Naive thymus-derived CD8-positive, alpha-beta T cell (primary cell): Measurements from ENCODE around the gene C22orf15. TPM values are rescaled to one million over a fixed set of nuclear protein-coding genes. Genes with fewer than 3 reads are reported as not detected.

Source experiments
- ATAC-seq, 2 donors: fragments of 150-1000 bp; cut with Tn5 transposase in 1 of 2; sonication (Bioruptor Pico), chemical (Tn5 transposase) in 1 of 2; 1 replicate in 1 of 2; 2 replicates in 1 of 2; pipeline ENCODE4 v1.10.0; 2021; ENCODE audit warnings: mild to moderate bottlenecking in 2 of 2, moderate library complexity in 2 of 2
- POLR2A ChIA-PET: fragments of 350-600 bp; sonication (Branson Sonifier 250); formaldehyde crosslinking; loops from one replicate; lab custom pipeline; 2021; ENCODE audit warnings: antibody characterized with exemption; lab: Charles Lee
- DNase-seq, 10 donors: peaks; one replicate each; pipeline versions ENCODE4 v3.0.0 to v3.0.0-alpha.2; 2020 to 2022
- H3K27ac Mint-ChIP-seq, 10 donors: one replicate each; pipeline ENCODE4 v1.8.0; 2020 to 2022; ENCODE audit warnings: mild to moderate bottlenecking in 10 of 10, mixed read lengths in 10 of 10, moderate library complexity in 4 of 10, inconsistent platforms in 1 of 10
- H3K27me3 Mint-ChIP-seq, 5 donors: one replicate each; pipeline ENCODE4 v1.8.0; 2021 to 2022; ENCODE audit warnings: mixed read lengths in 5 of 5
- H3K36me3 Mint-ChIP-seq, 3 donors: one replicate each; pipeline ENCODE4 v1.8.0; 2020 to 2022; ENCODE audit warnings: mixed read lengths in 3 of 3, mild to moderate bottlenecking in 2 of 3, inconsistent platforms in 1 of 3
- H3K4me1 Mint-ChIP-seq, 4 donors: one replicate each; pipeline ENCODE4 v1.8.0; 2021 to 2022; ENCODE audit warnings: mixed read lengths in 4 of 4
- H3K4me3 Mint-ChIP-seq, 10 donors: one replicate each; pipeline ENCODE4 v1.8.0; 2020 to 2022; ENCODE audit warnings: mild to moderate bottlenecking in 10 of 10, mixed read lengths in 10 of 10, moderate library complexity in 6 of 10, inconsistent platforms in 1 of 10
- H3K9me3 Mint-ChIP-seq, 9 donors: one replicate each; pipeline ENCODE4 v1.8.0; 2020 to 2022; ENCODE audit warnings: mixed read lengths in 9 of 9, mild to moderate bottlenecking in 3 of 9, inconsistent platforms in 1 of 9, moderate library complexity in 1 of 9
- polyA plus RNA-seq, 3 donors: library from polyadenylated mRNA; unstranded; fragments of 300-500 nt; fragmentation: Illumina TruSeq; gene quantifications; one replicate each; pipeline ENCODE4 v1.2.3, GENCODE V29; 2021
- total RNA-seq, 8 experiments: library from RNA in 2 of 8; stranded (reverse) in 2 of 8; gene quantifications; one replicate each; pipeline ENCODE4 v1.2.3 and lab custom pipeline; 2021 to 2026

The C22orf15 gene
- total RNA-seq, result 1 to 10 TPM; 4.1 to 5.4 TPM
- polyA plus RNA-seq, result 1 to 10 TPM in 1 of 3 donors, under 1 TPM in 2; 0.42 to 1.7 (median 0.81) TPM
- total RNA-seq (lab: John Stamatoyannopoulos, UW), result 0.42 to 3.6 (median 1.4) reads per million in 6 experiments

GRCh38 chr22:23762842-23763578 is at the start of gene C22orf15:
Gene C22orf15 (plus strand): TSS chr22:23762990. CDS start chr22:23763307, 317 bp downstream.
- Mint-ChIP-seq H3K4me1 (peaks cover 18 to 52% (median 50%) of the 10 kb centered on the region in 4 donors), H3K36me3 (peaks cover 0 to 2% (median 0%) of the 10 kb centered on the region in 3 donors), H3K27ac (peak within 1 kb of the TSS; percentile 86 to 95 (median 92)), H3K4me3 (peak within 1 kb of the TSS; percentile 75 to 89 (median 84)), H3K9me3 (no peaks in the 10 kb centered on the region), H3K27me3 (no peaks in the 10 kb centered on the region)
- DNase-seq (peak in 6 of 10 donors; percentile 13 to 63 (median 36)), ATAC-seq (peak; percentile 42 to 51)
- POLR2A ChIA-PET, result interaction anchor here (0.6 to 8.2 kb wide), 9 partner anchors 9 to 151 kb away, joined by 4 to 65 read pairs (median 6); partner anchors contain the start of genes MIF, MMP11, SLC2A11 and SMARCB1

GRCh38 chr22:23713696-23714595 is 48.8 kb upstream of the C22orf15 start:
- Mint-ChIP-seq H3K9me3 (no peaks in the 10 kb centered on the region), H3K4me3 (peak overlapping the region; percentile 6 to 77 (median 29)), H3K27me3 (no peaks in the 10 kb centered on the region), H3K36me3 (peaks cover 2 to 53% (median 12%) of the 10 kb centered on the region in 3 donors), H3K27ac (peak overlapping the region in 8 of 10 donors; percentile 56 to 89 (median 62)), H3K4me1 (peaks cover 17 to 48% (median 31%) of the 10 kb centered on the region in 4 donors)
- DNase-seq, result no peak
- POLR2A ChIA-PET, result interaction anchor here (1.0 kb wide), 1 partner anchor 18 kb away, joined by 5 read pairs; no protein-coding TSS in a partner anchor
- ATAC-seq, result no peak

GRCh38 chr22:23714596-23715578 is 47.9 kb upstream of the C22orf15 start:
- Mint-ChIP-seq H3K27me3 (no peaks in the 10 kb centered on the region), H3K4me3 (peak overlapping the region; percentile 75 to 91 (median 80)), H3K9me3 (no peaks in the 10 kb centered on the region), H3K27ac (peak overlapping the region; percentile 63 to 89 (median 82)), H3K36me3 (peaks cover 0 to 43% (median 9%) of the 10 kb centered on the region in 3 donors), H3K4me1 (peaks cover 16 to 46% (median 31%) of the 10 kb centered on the region in 4 donors)
- DNase-seq (no peak), ATAC-seq (no peak)
- POLR2A ChIA-PET, result interaction anchor here (0.7 to 3.3 kb wide), 2 partner anchors 18 to 19 kb away, joined by 3 to 34 read pairs; no protein-coding TSS in a partner anchor

- POLR2A ChIA-PET, result interaction anchor here (0.6 to 3.3 kb wide), 8 partner anchors 17 to 845 kb away, joined by 3 to 34 read pairs (median 6); partner anchors contain the start of genes SLC2A11 and ZNF70
- peaks cover 0 to 33% (median 8%) of the 10 kb centered on the region in 3 donors for H3K36me3 Mint-ChIP-seq
- DNase-seq (no peak), ATAC-seq (no peak)
- peak overlapping the region; percentile 75 to 91 (median 80) for H3K4me3 Mint-ChIP-seq
- peaks cover 13 to 37% (median 30%) of the 10 kb centered on the region in 4 donors for H3K4me1 Mint-ChIP-seq
- H3K27me3 Mint-ChIP-seq, result no peaks in the 10 kb centered on the region
- no peaks in the 10 kb centered on the region for H3K9me3 Mint-ChIP-seq
- H3K27ac Mint-ChIP-seq, result peak overlapping the region; percentile 25 to 84 (median 82)
Measured at GRCh38 chr22:23715806-23716375, 46.9 kb upstream of the C22orf15 start.

- H3K4me3 Mint-ChIP-seq, result peak overlapping the region; percentile 75 to 91 (median 80)
- DNase-seq, result peak; percentile 74 to 90 (median 81)
- peak overlapping the region; percentile 71 to 94 (median 92) for H3K27ac Mint-ChIP-seq
- peaks cover 12 to 32% (median 26%) of the 10 kb centered on the region in 4 donors for H3K4me1 Mint-ChIP-seq
- POLR2A ChIA-PET, result interaction anchor here (0.6 to 3.3 kb wide), 14 partner anchors 18 to 192 kb away, joined by 3 to 34 read pairs (median 6); partner anchors contain the start of genes CHCHD10, SLC2A11 and ZNF70
- H3K27me3 Mint-ChIP-seq, result no peaks in the 10 kb centered on the region
- peaks cover 0 to 21% (median 4%) of the 10 kb centered on the region in 3 donors for H3K36me3 Mint-ChIP-seq
- ATAC-seq, result peak; percentile 96
- H3K9me3 Mint-ChIP-seq, result no peaks in the 10 kb centered on the region
Measured at GRCh38 chr22:23716811-23717801, 45.7 kb upstream of the C22orf15 start.

GRCh38 chr22:23718371-23719165 is 44.2 kb upstream of the C22orf15 start:
- Mint-ChIP-seq H3K4me3 (peak overlapping the region in 7 of 10 donors; percentile 6 to 56 (median 50)), H3K27me3 (no peaks in the 10 kb centered on the region), H3K4me1 (peaks cover 12 to 30% (median 26%) of the 10 kb centered on the region in 4 donors), H3K27ac (peak overlapping the region in 4 of 10 donors; percentile 19 to 79 (median 28)), H3K9me3 (no peaks in the 10 kb centered on the region), H3K36me3 (peaks cover 0 to 9% (median 4%) of the 10 kb centered on the region in 3 donors)
- ATAC-seq (no peak), DNase-seq (no peak)
- POLR2A ChIA-PET, result interaction anchor here (3.3 kb wide), 1 partner anchor 22 kb away, joined by 34 read pairs; no protein-coding TSS in a partner anchor

- no peak overlapping the region for H3K27ac Mint-ChIP-seq
- DNase-seq (no peak), ATAC-seq (no peak)
- H3K9me3 Mint-ChIP-seq, result no peaks in the 10 kb centered on the region
- no peaks in the 10 kb centered on the region for H3K36me3 Mint-ChIP-seq
- POLR2A ChIA-PET, result interaction anchor here (0.6 kb wide), 2 partner anchors 600 to 1347 kb away, joined by 5 to 6 read pairs; no protein-coding TSS in a partner anchor
- peak overlapping the region in 1 of 10 donors; percentile 45 for H3K4me3 Mint-ChIP-seq
- H3K27me3 Mint-ChIP-seq, result peaks cover 0 to 4% (median 0%) of the 10 kb centered on the region in 5 donors
- H3K4me1 Mint-ChIP-seq, result peaks cover 3 to 14% (median 10%) of the 10 kb centered on the region in 4 donors
Measured at GRCh38 chr22:23720855-23721254, 41.9 kb upstream of the C22orf15 start.

GRCh38 chr22:23722160-23722559 is 40.6 kb upstream of the C22orf15 start:
- H3K27me3 Mint-ChIP-seq, result peaks cover 0 to 4% (median 1%) of the 10 kb centered on the region in 5 donors
- DNase-seq (no peak), ATAC-seq (no peak)
- H3K36me3 Mint-ChIP-seq, result no peaks in the 10 kb centered on the region
- H3K27ac Mint-ChIP-seq, result peak overlapping the region in 1 of 10 donors; percentile 27
- peaks cover 2 to 8% (median 5%) of the 10 kb centered on the region in 4 donors for H3K4me1 Mint-ChIP-seq
- H3K9me3 Mint-ChIP-seq, result no peaks in the 10 kb centered on the region
- POLR2A ChIA-PET, result no interaction called here
- H3K4me3 Mint-ChIP-seq, result no peak overlapping the region

- no peak for ATAC-seq
- Mint-ChIP-seq H3K27me3 (peaks cover 0 to 4% (median 1%) of the 10 kb centered on the region in 5 donors), H3K36me3 (no peaks in the 10 kb centered on the region), H3K9me3 (no peaks in the 10 kb centered on the region), H3K27ac (no peak overlapping the region), H3K4me1 (peaks cover 0 to 3% (median 1%) of the 10 kb centered on the region in 4 donors), H3K4me3 (no peak overlapping the region)
- DNase-seq, result no peak
- POLR2A ChIA-PET, result no interaction called here
Measured at GRCh38 chr22:23722724-23723123, 40.1 kb upstream of the C22orf15 start.
